Measurements from ENCODE around the gene JPT2.

JPT2 gene

DNA sequence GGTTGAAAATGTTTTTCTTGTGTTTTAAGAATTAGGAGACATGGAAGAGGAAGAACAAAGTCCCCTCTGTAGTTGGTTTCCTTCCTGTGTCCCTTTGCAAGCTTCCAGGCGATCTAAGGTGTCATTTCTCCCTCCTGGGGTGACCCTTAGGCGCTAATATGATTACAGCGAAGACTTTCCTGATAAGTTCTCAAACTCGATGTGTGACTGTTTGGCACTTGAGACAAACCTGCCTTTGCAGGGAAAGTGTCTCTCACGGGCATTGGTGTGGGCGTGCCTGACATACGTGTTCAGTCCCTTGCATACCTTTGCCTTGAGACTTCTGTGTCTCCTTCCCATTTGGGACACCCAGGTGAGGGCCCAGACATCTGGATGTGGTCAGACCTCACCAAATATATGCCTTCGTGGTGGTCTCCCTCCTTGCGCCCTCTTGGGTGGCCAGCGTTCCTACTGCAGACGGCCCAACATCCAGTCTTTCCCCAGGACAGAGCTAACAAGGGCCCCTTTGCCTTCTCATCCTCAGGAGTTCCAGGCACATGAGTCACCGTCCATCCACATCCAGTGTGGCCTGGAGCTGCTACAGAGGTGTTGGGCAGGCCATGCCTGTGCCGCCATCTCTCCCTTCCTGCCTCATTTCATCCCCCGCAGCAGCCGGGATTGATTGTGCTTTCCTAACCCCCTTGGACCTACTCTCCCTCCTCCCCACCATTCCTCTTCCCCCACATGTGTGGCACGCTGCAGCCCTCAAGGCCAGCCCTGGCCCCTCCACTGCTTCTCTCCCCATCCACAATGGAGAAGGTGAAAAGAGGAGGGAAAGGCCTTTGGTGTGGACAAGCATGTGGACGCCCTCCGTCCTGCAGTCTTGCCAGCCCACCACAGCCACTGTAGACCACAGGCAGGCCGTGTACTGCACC is 3.1 kb upstream of the JPT2 start:
- peak; percentile 76 for DNase-seq (ENCODE audit: low read depth)

GRCh38 chr16:1676661-1677060 is 1.4 kb upstream of the JPT2 start:
- no peak for DNase-seq (ENCODE audit: low read depth)

- DNase-seq (ENCODE audit: low read depth) = no peak
These were observed 740 bp upstream of the JPT2 start for GRCh38 chr16:1677339-1677738.

DNA sequence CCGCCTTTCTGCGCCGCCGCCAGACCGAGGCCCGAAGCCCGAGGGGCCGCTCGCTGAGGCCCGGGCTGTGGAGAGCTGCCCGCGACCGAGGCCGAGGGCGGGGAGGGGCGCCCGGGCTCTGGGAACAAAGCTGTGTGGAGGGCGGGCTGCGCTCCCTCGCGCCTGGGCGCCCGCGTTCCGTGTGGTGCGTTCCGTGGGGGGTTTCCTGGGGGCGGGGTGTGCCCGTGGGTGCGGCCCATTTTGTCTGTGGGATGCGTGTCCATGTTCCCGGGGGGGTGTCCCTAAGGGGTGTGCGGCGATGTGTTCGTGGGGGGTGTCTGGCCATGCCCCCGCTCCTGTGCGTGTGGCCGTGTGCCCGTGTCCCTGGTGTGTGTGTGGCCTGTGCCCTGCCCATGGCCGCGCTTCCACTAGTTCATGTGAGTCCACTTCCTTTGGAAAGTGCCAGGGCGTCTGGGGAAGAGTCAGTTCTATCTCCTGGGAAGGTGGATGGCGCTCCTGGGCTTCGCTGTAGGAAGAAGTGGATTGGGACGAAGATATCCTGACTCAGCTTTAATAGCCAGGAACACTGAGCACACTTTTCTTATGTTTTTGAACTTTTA is 520 bp downstream of the JPT2 start:
- peak; percentile 35 for DNase-seq (ENCODE audit: low read depth)

DNA sequence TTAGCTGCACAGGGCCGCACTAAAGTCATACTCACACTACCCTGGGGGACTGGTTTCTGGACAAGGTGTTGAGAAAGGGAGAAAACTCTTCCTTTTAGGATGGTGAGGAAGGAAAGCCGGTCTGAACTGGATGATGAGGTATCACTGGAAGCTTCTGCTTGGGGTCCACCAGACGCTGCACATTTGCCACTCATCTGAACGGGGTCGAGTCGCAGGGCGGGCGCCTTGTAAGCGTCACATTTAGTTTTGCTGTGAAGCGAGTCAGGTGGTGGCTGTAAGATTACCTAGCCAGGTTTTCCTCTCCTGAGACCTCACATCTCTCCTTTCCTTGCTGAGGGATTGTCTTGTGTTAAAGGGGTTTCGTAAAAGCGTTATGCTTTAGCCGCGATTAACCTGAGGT is 2.3 kb downstream of the JPT2 start:
- DNase-seq (ENCODE audit: low read depth) = no peak

DNA sequence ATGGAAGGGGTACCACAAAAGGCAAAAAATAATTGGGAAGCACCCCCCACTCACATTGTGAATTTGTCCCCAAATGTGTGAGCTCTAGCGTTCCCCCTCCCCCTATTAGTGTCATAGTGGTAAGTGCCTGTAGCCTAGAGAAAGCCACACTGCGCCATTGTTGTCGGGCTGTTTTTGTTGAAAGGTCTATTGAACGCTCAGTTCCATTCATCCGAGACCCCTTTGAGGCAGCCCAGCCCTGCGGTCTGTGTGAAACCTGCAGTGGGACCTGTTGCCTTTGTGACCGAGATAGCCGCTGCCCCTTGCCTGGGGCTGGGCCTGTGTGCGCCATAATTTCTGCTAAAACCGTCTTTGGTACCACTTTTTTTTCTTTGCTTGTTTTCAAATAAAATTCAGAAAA is 3.0 kb downstream of the JPT2 start:
- no peak for DNase-seq (ENCODE audit: low read depth)

DNA sequence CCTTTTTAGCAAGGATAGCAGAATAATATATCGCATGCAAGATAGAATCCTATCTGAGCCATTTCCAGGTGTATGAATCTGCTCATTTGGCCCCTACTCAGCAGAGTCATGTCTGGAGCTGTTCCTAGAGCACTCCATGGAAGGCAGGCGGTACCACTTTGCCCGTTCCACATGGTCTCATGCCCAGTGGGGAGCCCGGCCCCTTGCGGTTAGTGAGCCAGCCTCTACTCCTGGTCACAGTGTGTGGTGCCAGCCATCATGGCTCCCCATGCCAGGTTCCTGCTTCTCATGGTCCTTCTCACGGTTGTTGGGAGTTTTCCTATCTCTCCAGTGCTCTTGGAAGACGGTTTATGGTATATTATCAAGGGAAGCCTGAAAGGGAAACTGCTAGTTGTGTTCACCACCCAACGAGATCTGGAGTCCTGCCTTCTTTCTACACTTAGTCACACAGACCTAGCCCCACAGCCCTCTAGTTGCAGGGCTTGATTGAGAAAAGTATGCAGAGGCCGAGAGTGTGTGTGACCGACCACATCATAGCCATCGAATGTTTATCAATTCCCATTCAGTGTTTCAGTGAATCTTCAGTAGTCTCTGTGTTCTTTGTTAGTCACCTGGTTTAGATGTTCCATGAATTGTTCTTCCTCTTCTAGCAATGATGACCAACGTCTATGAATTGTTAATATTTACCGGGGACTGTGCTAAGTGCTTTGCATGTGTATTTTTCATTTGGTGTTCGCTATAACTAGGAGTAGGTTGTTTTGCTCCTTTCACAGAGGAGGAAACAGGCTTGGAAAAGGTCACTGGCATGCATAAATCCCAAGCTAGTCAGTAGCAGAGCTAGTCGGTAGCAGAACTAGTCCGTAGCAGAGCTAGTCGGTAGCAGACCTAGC is 9.6 kb downstream of the JPT2 start:
- DNase-seq (ENCODE audit: low read depth) = no peak

DNA sequence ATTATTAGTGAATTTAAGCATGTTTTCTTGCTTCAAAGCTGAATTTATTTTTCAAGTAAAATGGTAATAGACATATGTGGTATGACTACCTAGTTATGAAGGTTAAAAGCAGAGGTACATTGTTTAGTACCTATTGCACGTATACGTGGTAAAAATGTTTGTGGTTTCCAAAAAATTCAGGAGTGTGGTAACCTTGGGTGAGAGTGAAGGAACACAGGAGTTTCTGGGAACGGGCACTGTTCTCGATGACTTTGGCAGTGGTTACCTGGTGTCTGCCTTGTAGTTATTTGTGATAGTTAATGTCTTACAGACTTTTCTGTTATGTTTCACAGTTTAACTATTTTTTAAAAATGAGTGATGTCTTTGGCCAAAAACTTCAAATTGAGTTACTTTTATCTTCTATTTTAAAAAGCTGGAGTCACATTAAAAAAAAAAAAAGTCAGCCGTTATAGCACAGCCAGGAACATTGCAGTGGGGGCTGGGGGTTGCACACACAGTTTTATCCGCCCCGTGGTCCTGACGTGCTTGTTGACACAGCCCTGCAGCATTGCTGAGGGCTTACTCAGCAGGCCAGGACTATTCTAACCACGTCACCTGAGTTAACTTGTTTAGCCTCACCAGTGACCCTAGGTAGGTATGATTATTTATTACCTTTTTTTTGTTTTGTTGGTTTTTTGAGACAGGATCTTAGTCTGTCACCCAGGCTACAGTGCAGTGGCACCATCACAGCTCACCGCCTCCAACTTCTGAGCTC is 10.9 kb downstream of the JPT2 start:
- peak; percentile 96 for DNase-seq (ENCODE audit: low read depth)

DNA sequence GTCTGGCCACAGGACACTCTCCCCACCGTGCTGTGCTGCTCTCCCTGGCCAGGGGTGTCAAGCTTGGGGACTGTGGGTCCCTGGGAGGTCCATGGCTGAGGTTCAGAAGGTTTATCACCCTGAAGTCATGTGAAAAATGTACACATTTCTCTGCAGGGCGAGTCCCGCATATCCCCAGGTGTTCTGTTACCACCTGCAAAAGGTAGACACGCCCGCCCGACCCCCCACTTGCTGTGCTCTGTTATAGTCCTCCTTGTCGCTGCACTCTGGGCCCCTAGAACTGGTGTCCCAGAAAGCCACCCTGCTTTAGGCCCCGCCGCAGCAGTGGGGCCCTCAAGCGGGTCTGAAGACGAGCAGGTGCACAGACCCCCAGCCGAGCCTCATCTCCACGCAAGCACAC is 11.8 kb downstream of the JPT2 start:
- DNase-seq (ENCODE audit: low read depth) = no peak

- no peak for DNase-seq (ENCODE audit: low read depth)
These were observed 12.7 kb downstream of the JPT2 start for GRCh38 chr16:1690810-1691209.

DNA sequence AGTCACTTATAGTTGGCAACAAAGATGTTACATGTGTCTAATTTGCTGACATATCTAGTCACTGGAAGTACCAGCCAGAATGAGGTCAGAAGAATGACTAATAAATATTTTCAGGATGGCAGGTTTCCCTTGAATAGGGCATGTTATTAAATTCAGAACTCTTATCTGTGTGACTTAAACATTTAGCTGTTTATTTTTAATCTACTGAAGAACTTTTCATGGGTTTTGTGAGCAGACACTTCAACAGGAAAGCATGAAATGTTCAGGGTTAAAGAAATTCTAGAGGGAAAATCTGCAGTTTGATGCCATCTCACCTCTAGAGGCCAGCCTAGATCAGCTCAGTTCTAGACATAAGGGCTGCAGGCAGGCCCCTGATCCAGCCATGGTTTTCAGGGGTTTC is 13.2 kb downstream of the JPT2 start:
- peak; percentile 59 for DNase-seq (ENCODE audit: low read depth)

DNA sequence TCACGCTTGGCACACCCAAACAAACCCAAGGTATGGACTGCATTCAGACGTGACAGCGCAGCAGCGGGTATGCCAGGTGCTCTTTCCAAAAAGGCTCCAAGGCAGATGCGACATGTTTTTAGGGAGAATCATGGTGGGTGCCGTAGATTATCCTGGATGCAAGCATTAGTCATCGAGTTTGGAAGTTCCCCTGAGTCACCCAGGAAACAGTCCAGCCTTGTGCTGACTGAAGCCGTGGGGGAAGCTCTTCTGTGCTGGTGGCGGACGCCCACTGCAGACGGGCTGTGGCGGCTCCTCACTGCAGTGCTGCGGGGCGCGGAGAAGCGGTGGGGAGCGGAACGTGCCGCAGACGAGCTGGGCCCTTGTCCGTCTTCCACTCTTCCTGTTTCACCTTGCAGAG is 13.9 kb downstream of the JPT2 start:
- peak; percentile 93 for DNase-seq (ENCODE audit: low read depth)

- peak; percentile 51 for DNase-seq (ENCODE audit: low read depth)
These were observed 18.8 kb downstream of the JPT2 start for GRCh38 chr16:1696863-1697262.

- DNase-seq (ENCODE audit: low read depth) = no peak
These were observed 20.6 kb downstream of the JPT2 start for GRCh38 chr16:1698680-1699079.

DNA sequence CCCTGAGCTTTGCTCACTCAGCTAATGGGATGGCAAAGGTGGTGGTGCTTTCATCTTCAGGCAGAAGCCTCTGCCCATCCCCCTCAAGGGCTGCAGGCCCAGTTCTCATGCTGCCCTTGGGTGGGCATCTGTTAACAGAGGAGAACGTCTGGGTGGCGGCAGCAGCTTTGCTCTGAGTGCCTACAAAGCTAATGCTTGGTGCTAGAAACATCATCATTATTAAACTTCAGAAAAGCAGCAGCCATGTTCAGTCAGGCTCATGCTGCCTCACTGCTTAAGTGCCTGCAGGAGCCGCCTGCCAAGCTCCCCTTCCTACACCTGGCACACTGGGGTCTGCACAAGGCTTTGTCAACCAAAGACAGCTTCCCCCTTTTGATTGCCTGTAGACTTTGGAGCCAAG is 22.2 kb downstream of the JPT2 start:
- DNase-seq (ENCODE audit: low read depth) = no peak

- no peak for DNase-seq (ENCODE audit: low read depth)
These were observed 23.3 kb downstream of the JPT2 start for GRCh38 chr16:1701216-1701878.

DNA sequence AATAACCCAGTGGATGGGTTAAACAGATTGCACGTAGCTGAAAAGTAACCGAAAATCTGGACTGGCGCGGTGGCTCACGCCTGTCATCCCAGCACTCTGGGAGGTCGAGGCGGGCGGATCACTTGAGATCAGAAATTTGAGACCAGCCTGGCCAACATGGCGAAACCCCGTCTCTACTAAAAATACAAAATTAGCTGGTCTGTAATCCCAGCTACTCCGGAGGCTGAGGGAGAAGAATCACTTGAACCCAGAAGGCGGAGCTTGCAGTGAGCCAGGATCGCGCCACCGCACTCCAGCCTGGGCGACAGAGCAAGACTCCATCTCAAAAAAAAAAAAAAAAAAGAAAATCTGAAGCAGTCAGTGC is 27.2 kb downstream of the JPT2 start:
- peak; percentile 41 for DNase-seq (ENCODE audit: low read depth)

DNA sequence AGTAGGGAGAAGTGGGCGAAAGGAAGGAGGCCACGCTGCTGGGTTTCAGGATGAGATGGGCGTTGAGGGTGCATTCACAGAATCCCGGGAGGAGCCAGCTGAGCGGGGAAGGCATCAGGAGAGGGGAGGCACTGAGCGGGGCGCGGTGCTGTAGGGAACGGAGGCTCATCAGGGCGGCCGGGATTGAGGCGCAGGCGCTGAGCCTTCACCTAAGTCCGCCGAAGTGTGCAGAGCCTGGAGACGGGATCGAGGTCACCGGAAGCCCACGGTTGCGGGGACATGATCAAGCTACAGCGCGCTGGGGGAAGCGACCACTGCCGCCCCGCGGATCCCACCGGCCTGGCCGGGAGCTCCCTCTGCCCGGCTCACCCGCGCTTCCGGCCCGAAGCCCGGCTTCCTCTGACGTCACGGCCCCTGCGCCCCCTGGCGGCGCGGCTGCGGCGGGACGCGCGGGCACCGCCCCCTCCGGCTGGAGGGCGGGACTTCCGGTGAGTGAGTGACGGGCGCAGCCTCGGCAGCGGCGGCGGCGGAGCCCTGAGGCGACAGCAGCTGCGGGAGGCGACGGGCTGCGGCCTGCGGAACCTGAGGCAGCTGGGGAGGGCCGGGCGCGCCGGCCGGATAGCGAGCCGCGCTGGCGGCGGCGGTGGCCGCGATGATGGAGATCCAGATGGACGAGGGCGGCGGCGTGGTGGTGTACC is 27.8 kb downstream of the JPT2 start, which contains the start of gene MAPK8IP3:
MAPK8IP3 (plus strand) TSS at position 508 of the 698 bp plus-strand sequence; CDS start at position 653, 145 bp downstream.
- peak; percentile 78 for DNase-seq (ENCODE audit: low read depth)

- DNase-seq (ENCODE audit: low read depth) = peak; percentile 55
These were observed 28.5 kb downstream of the JPT2 start for GRCh38 chr16:1706386-1707192.

All from iris pigment epithelial cell (primary cell).